ENCODE results near the gene SLCO1B3.

Gene SLCO1B3

GRCh38 chr12:20885116-20885515 is 74.6 kb downstream of the SLCO1B3 start:
- Histone ChIP-seq H3K36me3 (ENCODE audit: control insufficient read depth, insufficient read depth, low read length, severe bottlenecking) (no peaks in the 10 kb centered on the region), H3K27me3 (replicated peaks; ENCODE audit: control insufficient read depth, insufficient read depth, low read length) (no peaks in the 10 kb centered on the region), H3K4me1 (ENCODE audit: control insufficient read depth, insufficient read depth, low read length) (peaks cover 7% of the 10 kb centered on the region), H3K4me3 (ENCODE audit: low read length) (no peak overlapping the region), H3K9ac (ENCODE audit: low read length) (no peak overlapping the region), H3K9me3 (ENCODE audit: control insufficient read depth, low read length) (peaks cover 9% of the 10 kb centered on the region)
- DNase-seq (ENCODE audit: low read depth): no peak

DNA sequence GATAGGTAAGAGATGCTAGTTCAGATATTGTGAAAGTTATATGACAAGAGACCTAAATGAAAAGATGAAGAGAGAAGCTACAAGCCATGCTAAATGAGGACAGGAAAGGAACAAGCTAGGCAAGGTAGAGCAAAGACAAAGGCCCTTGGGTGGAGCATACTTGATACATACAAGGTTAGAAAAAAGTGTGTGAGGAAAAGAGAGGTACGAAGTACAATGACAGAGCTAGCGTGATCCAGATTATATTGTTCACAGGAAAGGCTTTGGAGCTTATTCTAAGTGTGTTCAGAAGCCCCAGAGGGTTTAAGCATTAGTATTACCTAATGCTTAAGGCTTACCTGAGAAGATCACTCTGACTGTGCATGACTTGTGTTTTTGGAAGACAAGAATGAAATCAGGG is 75.0 kb downstream of the SLCO1B3 start:
- Histone ChIP-seq H3K36me3 (ENCODE audit: control insufficient read depth, insufficient read depth, low read length, severe bottlenecking) (no peaks in the 10 kb centered on the region), H3K4me3 (ENCODE audit: low read length) (no peak overlapping the region), H3K4me1 (ENCODE audit: control insufficient read depth, insufficient read depth, low read length) (peaks cover 7% of the 10 kb centered on the region), H3K9ac (ENCODE audit: low read length) (no peak overlapping the region), H3K9me3 (ENCODE audit: control insufficient read depth, low read length) (peaks cover 9% of the 10 kb centered on the region), H3K27me3 (replicated peaks; ENCODE audit: control insufficient read depth, insufficient read depth, low read length) (no peaks in the 10 kb centered on the region)
- DNase-seq (ENCODE audit: low read depth): no peak

- DNase-seq (ENCODE audit: low read depth): no peak
- H3K36me3 ChIP-seq (ENCODE audit: control insufficient read depth, insufficient read depth, low read length, severe bottlenecking): no peaks in the 10 kb centered on the region
- no peak overlapping the region for H3K9ac ChIP-seq (ENCODE audit: low read length)
- H3K4me3 ChIP-seq (ENCODE audit: low read length): no peak overlapping the region
- H3K9me3 ChIP-seq (ENCODE audit: control insufficient read depth, low read length): peaks cover 3% of the 10 kb centered on the region
- H3K4me1 ChIP-seq (ENCODE audit: control insufficient read depth, insufficient read depth, low read length): no peaks in the 10 kb centered on the region
- H3K27me3 ChIP-seq (replicated peaks; ENCODE audit: control insufficient read depth, insufficient read depth, low read length): no peaks in the 10 kb centered on the region
Measured at GRCh38 chr12:20917269-20917668, 106.8 kb downstream of the SLCO1B3 start.

DNA sequence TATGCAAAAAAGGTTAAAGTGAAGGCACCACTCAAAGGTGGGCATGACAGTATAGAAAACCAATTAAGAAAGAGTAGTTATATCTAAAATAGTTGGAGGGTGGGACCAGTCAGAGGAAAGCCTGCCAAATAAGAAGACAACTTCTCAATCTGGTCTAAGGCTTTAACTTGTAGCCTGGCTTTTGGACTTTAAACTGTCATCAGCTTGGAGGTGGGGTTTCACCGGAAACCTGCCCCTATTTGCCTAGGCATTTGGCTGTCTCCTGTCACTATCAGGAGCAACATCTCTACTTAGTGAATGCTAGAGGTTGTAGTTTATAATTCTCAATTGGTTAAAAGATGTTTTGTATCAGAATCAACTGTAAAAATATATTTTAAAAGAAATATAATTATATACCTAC is 107.3 kb downstream of the SLCO1B3 start:
- H3K9ac ChIP-seq (ENCODE audit: low read length): no peak overlapping the region
- H3K4me3 ChIP-seq (ENCODE audit: low read length): no peak overlapping the region

DNA sequence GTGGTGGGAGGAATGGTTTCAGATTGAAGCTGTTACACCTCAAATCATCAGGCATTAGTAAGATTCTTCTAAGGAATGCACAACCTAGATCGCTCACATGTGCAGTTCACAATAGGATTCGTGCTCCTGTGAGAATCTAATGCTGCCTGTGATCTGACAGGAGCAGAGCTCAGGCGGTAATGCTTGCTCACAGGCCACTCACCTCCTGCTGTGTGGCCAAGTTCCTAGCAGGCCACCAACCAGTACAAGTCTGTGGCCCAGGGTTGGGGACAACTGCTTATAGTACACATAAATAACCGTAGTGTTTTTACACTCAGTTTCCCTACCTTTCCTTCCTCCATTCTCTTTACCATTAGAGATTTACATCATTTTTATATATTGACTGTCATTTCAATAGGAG is 121.4 kb downstream of the SLCO1B3 start:
- Histone ChIP-seq H3K4me1 (ENCODE audit: control insufficient read depth, insufficient read depth, low read length) (no peaks in the 10 kb centered on the region), H3K9me3 (ENCODE audit: control insufficient read depth, low read length) (peaks cover 15% of the 10 kb centered on the region), H3K36me3 (ENCODE audit: control insufficient read depth, insufficient read depth, low read length, severe bottlenecking) (no peaks in the 10 kb centered on the region), H3K27me3 (replicated peaks; ENCODE audit: control insufficient read depth, insufficient read depth, low read length) (no peaks in the 10 kb centered on the region), H3K4me3 (ENCODE audit: low read length) (no peak overlapping the region), H3K9ac (ENCODE audit: low read length) (no peak overlapping the region)
- DNase-seq (ENCODE audit: low read depth): no peak

More for the DNA sequence above, 107.3 kb downstream of the SLCO1B3 start:
- no peaks in the 10 kb centered on the region for H3K27me3 ChIP-seq (replicated peaks; ENCODE audit: control insufficient read depth, insufficient read depth, low read length)
- DNase-seq (ENCODE audit: low read depth): no peak
- no peaks in the 10 kb centered on the region for H3K36me3 ChIP-seq (ENCODE audit: control insufficient read depth, insufficient read depth, low read length, severe bottlenecking)
- H3K4me1 ChIP-seq (ENCODE audit: control insufficient read depth, insufficient read depth, low read length): no peaks in the 10 kb centered on the region
- peaks cover 3% of the 10 kb centered on the region for H3K9me3 ChIP-seq (ENCODE audit: control insufficient read depth, low read length)

DNA sequence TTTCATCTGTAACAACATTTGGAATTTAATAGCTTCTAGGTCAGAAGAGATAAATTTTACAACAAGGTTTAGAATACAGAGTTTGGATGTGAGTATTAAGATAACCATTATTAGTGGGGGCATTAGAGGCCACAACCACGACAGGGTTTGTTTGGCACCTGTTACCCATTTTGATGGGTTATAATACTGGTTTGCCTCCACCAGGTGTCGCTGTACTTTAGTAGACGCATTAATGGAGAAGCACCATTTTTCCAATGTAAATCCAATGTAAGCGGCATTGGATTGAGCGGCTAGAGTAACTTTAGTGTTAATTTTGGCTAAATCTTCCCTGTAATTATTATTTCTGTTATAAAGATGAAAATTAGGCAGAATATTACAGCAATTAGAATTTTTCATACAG is 136.2 kb downstream of the SLCO1B3 start:
- H3K4me1 ChIP-seq (ENCODE audit: control insufficient read depth, insufficient read depth, low read length): no peaks in the 10 kb centered on the region
- no peak overlapping the region for H3K4me3 ChIP-seq (ENCODE audit: low read length)
- H3K9me3 ChIP-seq (ENCODE audit: control insufficient read depth, low read length): no peaks in the 10 kb centered on the region
- no peak overlapping the region for H3K9ac ChIP-seq (ENCODE audit: low read length)
- no peaks in the 10 kb centered on the region for H3K36me3 ChIP-seq (ENCODE audit: control insufficient read depth, insufficient read depth, low read length, severe bottlenecking)
- peak; percentile 7 for DNase-seq (ENCODE audit: low read depth)
- H3K27me3 ChIP-seq (replicated peaks; ENCODE audit: control insufficient read depth, insufficient read depth, low read length): no peaks in the 10 kb centered on the region

DNA sequence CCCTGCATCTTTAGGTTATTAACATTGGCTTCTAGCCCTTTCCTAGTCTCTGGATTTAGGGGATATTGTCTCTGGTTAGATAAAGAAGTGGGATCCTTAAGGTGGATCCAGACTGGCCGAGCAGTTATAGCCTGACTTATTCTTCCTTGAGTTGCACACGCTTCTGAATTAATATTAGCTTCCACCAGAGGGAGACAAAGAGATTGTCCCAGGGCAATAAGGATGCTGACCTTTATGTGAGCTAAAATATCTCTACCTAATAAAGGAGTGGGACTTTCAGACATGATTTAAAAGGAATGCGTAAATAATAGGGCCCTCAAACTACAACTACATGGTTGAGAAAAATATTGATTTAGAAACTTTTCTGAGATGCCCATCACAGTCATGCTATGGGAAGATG is 139.7 kb downstream of the SLCO1B3 start:
- H3K9me3 ChIP-seq (ENCODE audit: control insufficient read depth, low read length): no peaks in the 10 kb centered on the region
- no peaks in the 10 kb centered on the region for H3K36me3 ChIP-seq (ENCODE audit: control insufficient read depth, insufficient read depth, low read length, severe bottlenecking)
- no peak overlapping the region for H3K4me3 ChIP-seq (ENCODE audit: low read length)
- no peak overlapping the region for H3K9ac ChIP-seq (ENCODE audit: low read length)
- no peaks in the 10 kb centered on the region for H3K27me3 ChIP-seq (replicated peaks; ENCODE audit: control insufficient read depth, insufficient read depth, low read length)
- DNase-seq (ENCODE audit: low read depth): peak; percentile 4
- no peaks in the 10 kb centered on the region for H3K4me1 ChIP-seq (ENCODE audit: control insufficient read depth, insufficient read depth, low read length)

DNA sequence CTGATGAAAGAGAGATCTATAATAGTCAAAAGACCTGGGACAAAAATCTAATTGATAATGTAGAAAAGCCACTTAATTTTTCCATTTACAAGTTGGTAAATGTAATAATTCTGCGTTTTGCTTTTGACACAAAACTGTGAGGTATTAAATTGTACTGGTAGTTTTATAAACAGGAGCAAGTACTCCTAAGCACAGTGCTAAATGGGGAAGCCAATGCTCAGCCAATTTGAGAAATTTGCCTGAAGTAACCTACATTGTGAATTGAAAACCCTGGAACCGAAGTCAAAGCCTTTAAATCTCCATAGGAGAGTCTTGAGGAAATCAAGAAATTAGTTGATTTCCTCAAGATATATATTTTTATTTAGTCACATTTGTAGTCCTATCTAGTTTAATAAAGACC is 152.8 kb downstream of the SLCO1B3 start:
- peaks cover 3% of the 10 kb centered on the region for H3K9me3 ChIP-seq (ENCODE audit: control insufficient read depth, low read length)
- DNase-seq (ENCODE audit: low read depth): no peak
- H3K36me3 ChIP-seq (ENCODE audit: control insufficient read depth, insufficient read depth, low read length, severe bottlenecking): no peaks in the 10 kb centered on the region
- H3K4me1 ChIP-seq (ENCODE audit: control insufficient read depth, insufficient read depth, low read length): no peaks in the 10 kb centered on the region
- H3K27me3 ChIP-seq (replicated peaks; ENCODE audit: control insufficient read depth, insufficient read depth, low read length): no peaks in the 10 kb centered on the region
- no peak overlapping the region for H3K9ac ChIP-seq (ENCODE audit: low read length)
- no peak overlapping the region for H3K4me3 ChIP-seq (ENCODE audit: low read length)

- Histone ChIP-seq H3K9me3 (ENCODE audit: control insufficient read depth, low read length) (peaks cover 3% of the 10 kb centered on the region), H3K9ac (ENCODE audit: low read length) (no peak overlapping the region), H3K36me3 (ENCODE audit: control insufficient read depth, insufficient read depth, low read length, severe bottlenecking) (no peaks in the 10 kb centered on the region), H3K4me1 (ENCODE audit: control insufficient read depth, insufficient read depth, low read length) (no peaks in the 10 kb centered on the region), H3K4me3 (ENCODE audit: low read length) (no peak overlapping the region), H3K27me3 (replicated peaks; ENCODE audit: control insufficient read depth, insufficient read depth, low read length) (no peaks in the 10 kb centered on the region)
- no peak for DNase-seq (ENCODE audit: low read depth)
Measured at GRCh38 chr12:20963762-20964161, 153.3 kb downstream of the SLCO1B3 start.

Measured in adipocyte (in vitro differentiated cells).